T-helper 2 cell (primary cell): ENCODE results near the gene RAB6C.
"Not testable (repeated sequence)": the region's sequence is repeated elsewhere in the genome, so short reads cannot be mapped to it uniquely, and the experiment has no call there.

Experiments used
- DNase-seq, 5 experiments: peaks; one replicate each; pipeline versions ENCODE4 v3.0.0 to v3.0.0-alpha.2; 2012 to 2022
- total RNA-seq, 2 donors: gene quantifications; one replicate each; lab custom pipeline; 2026; lab: John Stamatoyannopoulos, UW

Gene RAB6C
- total RNA-seq = 0.07 to 0.31 reads per million in 2 donors

- peak in 2 of 5 experiments; percentile 1 to 19 for DNase-seq
These were observed at the start of gene RAB6C for GRCh38 chr2:129979629-129980155. RAB6C (plus strand) TSS chr2:129979666; CDS start chr2:129980116, 450 bp downstream.

- DNase-seq = no peak
These were observed 49.0 kb upstream of the RAB6C start for GRCh38 chr2:129930451-129930850.

GRCh38 chr2:129933387-129933786 is 46.1 kb upstream of the RAB6C start:
- DNase-seq = not testable (repeated sequence)

GRCh38 chr2:129934044-129934822 is 45.2 kb upstream of the RAB6C start:
- DNase-seq = no peak

- DNase-seq = no peak
These were observed 44.3 kb upstream of the RAB6C start for GRCh38 chr2:129935118-129935517.

GRCh38 chr2:129936334-129936934 is 43.0 kb upstream of the RAB6C start:
- DNase-seq = peak in 1 of 5 experiments; percentile 21

GRCh38 chr2:129938850-129939471 is 40.5 kb upstream of the RAB6C start:
- not testable (repeated sequence) for DNase-seq

- not testable (repeated sequence) for DNase-seq
These were observed 36.0 kb upstream of the RAB6C start for GRCh38 chr2:129943456-129943855.

- no peak for DNase-seq
These were observed 33.9 kb upstream of the RAB6C start for GRCh38 chr2:129945557-129945956.

GRCh38 chr2:129947712-129948111 is 31.8 kb upstream of the RAB6C start:
- DNase-seq = not testable (repeated sequence)

- DNase-seq = not testable (repeated sequence)
These were observed 23.3 kb upstream of the RAB6C start for GRCh38 chr2:129956171-129956570.

GRCh38 chr2:129957891-129958290 is 21.6 kb upstream of the RAB6C start:
- no peak for DNase-seq

GRCh38 chr2:129958736-129959135 is 20.7 kb upstream of the RAB6C start:
- not testable (repeated sequence) for DNase-seq

- not testable (repeated sequence) for DNase-seq
These were observed 10.9 kb upstream of the RAB6C start for GRCh38 chr2:129968605-129969004.

- DNase-seq = no peak
These were observed 4.3 kb upstream of the RAB6C start for GRCh38 chr2:129975016-129975774.

GRCh38 chr2:129976969-129977368 is 2.5 kb upstream of the RAB6C start:
- not testable (repeated sequence) for DNase-seq

- no peak for DNase-seq
These were observed 1.5 kb upstream of the RAB6C start for GRCh38 chr2:129977986-129978385.

GRCh38 chr2:129980246-129980645 is 780 bp downstream of the RAB6C start:
- DNase-seq = peak in 1 of 5 experiments; percentile 38

GRCh38 chr2:129981689-129982088 is 2.2 kb downstream of the RAB6C start:
- not testable (repeated sequence) for DNase-seq

- DNase-seq = no peak
These were observed 5.0 kb downstream of the RAB6C start for GRCh38 chr2:129984426-129984825.

- DNase-seq = not testable (repeated sequence)
These were observed 13.0 kb downstream of the RAB6C start for GRCh38 chr2:129992415-129993006.

GRCh38 chr2:129993151-129993550 is 13.7 kb downstream of the RAB6C start:
- DNase-seq = not testable (repeated sequence)
